HepG2 (cell line): ENCODE data around the gene ANKRD31. TPM values are rescaled to one million over a fixed set of nuclear protein-coding genes. Genes with fewer than 3 reads are reported as not detected.

Experiments
- ATAC-seq: fragments of 200-7000 bp; cut with Tn5 transposase; 3 replicates; pipeline ENCODE4 v1.9.1; 2020; ENCODE audit warnings: mild to moderate bottlenecking, moderate library complexity
- BruUV-seq: library from RNA; stranded (reverse); fragments of 400-500 nt; replicated peaks from 2 replicates; lab custom pipeline; 2021; lab: Mats Ljungman, UMichigan
- CTCF ChIA-PET: fragments of 300-600 bp; formaldehyde crosslinking; extraction: SDS; loops from one replicate; lab custom pipeline; 2021; ENCODE audit warnings: low total read pairs, inconsistent platforms, low intra/inter-chr PET ratio; lab: Yijun Ruan, JAX
- POLR2A ChIA-PET: fragments of 350-600 bp; sonication (Branson Sonifier 250); formaldehyde crosslinking; loops from one replicate; lab custom pipeline; 2020; ENCODE audit warnings: antibody characterized with exemption, inconsistent platforms; lab: Yijun Ruan, JAX
- DNase-seq: peaks from one replicate; pipeline ENCODE4 v3.0.0-alpha.2; 2015; ENCODE audit warnings: low spot score
- FAIRE-seq: peaks from 3 replicates; lab custom pipeline; 2011; peaks lifted over from hg19 to GRCh38; lab: Jason Lieb, UNC
- H2AFZ ChIP-seq: one replicate; pipeline ENCODE4 v1.6.1; 2011; ENCODE audit warnings: low read length, inconsistent platforms
- H3K27ac ChIP-seq: fragments of 300-600 bp; 3 replicates; pipeline ENCODE4 v1.8.0; 2011; ENCODE audit warnings: mixed run types, mild to moderate bottlenecking, mixed read lengths, low read length, inconsistent platforms; ENCODE audit not compliant: insufficient read depth; ENCODE audit errors: extremely low read length
- H3K27me3 ChIP-seq, 2 experiments: fragments of 200-600 bp in 1 of 2; 2 replicates in 1 of 2; 3 replicates in 1 of 2; pipeline versions ENCODE4 v1.6.0 to v1.8.0; 2011; ENCODE audit warnings: low read length in 2 of 2, mild to moderate bottlenecking in 2 of 2, moderate library complexity in 2 of 2, inconsistent platforms in 1 of 2; ENCODE audit not compliant: insufficient read depth in 2 of 2, control insufficient read depth in 1 of 2
- H3K36me3 ChIP-seq, 2 experiments: fragments of 200-600 bp in 1 of 2; replicated peaks in 1 of 2; 2 replicates in 1 of 2; 3 replicates in 1 of 2; pipeline versions ENCODE4 v1.5.1 to v1.8.0; 2011; ENCODE audit warnings: low read length in 2 of 2, inconsistent platforms in 1 of 2; ENCODE audit not compliant: insufficient read depth in 2 of 2, control insufficient read depth in 1 of 2
- H3K4me1 ChIP-seq: 2 replicates; pipeline ENCODE4 v1.5.1; 2012; ENCODE audit warnings: low read length, inconsistent platforms; ENCODE audit not compliant: insufficient read depth
- H3K4me2 ChIP-seq: 2 replicates; pipeline ENCODE4 v1.6.0; 2011; ENCODE audit warnings: low read depth, low read length, inconsistent platforms
- H3K4me3 ChIP-seq, 3 experiments: fragments of 200-600 bp in 1 of 3; sonication (generic), shearing (Covaris generic) in 1 of 3; replicated peaks in 1 of 3; 2 replicates each; pipeline ENCODE4 v1.5.1; 2011 to 2016; ENCODE audit warnings: low read length in 3 of 3, inconsistent platforms in 2 of 3, low read depth in 2 of 3, mild to moderate bottlenecking in 2 of 3, control low read depth in 1 of 3, mixed read lengths in 1 of 3; ENCODE audit not compliant: insufficient read depth in 1 of 3
- H3K79me2 ChIP-seq: one replicate; pipeline ENCODE4 v1.6.1; 2011; ENCODE audit warnings: low read length, inconsistent platforms; ENCODE audit not compliant: insufficient read depth
- H3K9ac ChIP-seq: 2 replicates; pipeline ENCODE4 v1.6.0; 2011; ENCODE audit warnings: mild to moderate bottlenecking, low read depth, low read length, inconsistent platforms; ENCODE audit not compliant: insufficient read depth
- H3K9me3 ChIP-seq: 2 replicates; pipeline ENCODE4 v1.5.1; 2012; ENCODE audit warnings: mild to moderate bottlenecking, low read length
- H4K20me1 ChIP-seq: 2 replicates; pipeline ENCODE4 v1.6.0; 2011; ENCODE audit warnings: inconsistent platforms, mild to moderate bottlenecking, low read length, moderate library complexity; ENCODE audit not compliant: insufficient read depth
- EED ChIP-seq: sonication (generic); formaldehyde crosslinking; IDR thresholded peaks from 2 replicates; pipeline ENCODE4 v1.5.0; 2020; ENCODE audit warnings: mild to moderate bottlenecking, missing genetic modification reagents
- ETV5 ChIP-seq: IDR thresholded peaks from 2 replicates; pipeline ENCODE4 v1.6.1; 2018; ENCODE audit warnings: missing biosample characterization, missing genetic modification reagents, inconsistent platforms, borderline replicate concordance
- HIVEP1 ChIP-seq: sonication (generic); formaldehyde crosslinking; IDR thresholded peaks from 2 replicates; pipeline ENCODE4 v1.4.0; 2020; ENCODE audit warnings: mild to moderate bottlenecking, missing genetic modification reagents
- MBD4 ChIP-seq: IDR thresholded peaks from 2 replicates; pipeline ENCODE4 v1.6.1; 2012; ENCODE audit warnings: low read length, inconsistent platforms, borderline replicate concordance
- MNT ChIP-seq: fragments of 450-650 bp; IDR thresholded peaks from 2 replicates; pipeline ENCODE4 v1.6.1; 2016
- NFE2L1 ChIP-seq: sonication (generic); formaldehyde crosslinking; IDR thresholded peaks from 2 replicates; pipeline ENCODE4 v1.4.0; 2020; ENCODE audit warnings: missing genetic modification reagents, mild to moderate bottlenecking, borderline replicate concordance
- NKX3-1 ChIP-seq: sonication (generic); formaldehyde crosslinking; IDR thresholded peaks from 2 replicates; pipeline ENCODE4 v1.5.0; 2020; ENCODE audit warnings: missing genetic modification reagents
- ZGPAT ChIP-seq: IDR thresholded peaks from 2 replicates; pipeline ENCODE4 v1.6.1; 2016; ENCODE audit warnings: mild to moderate bottlenecking
- ZHX2 ChIP-seq, 2 experiments: sonication (generic) in 1 of 2; formaldehyde crosslinking in 1 of 2; IDR thresholded peaks; 2 replicates each; pipeline versions ENCODE4 v1.6.1 to v1.9.0; 2014 to 2022; ENCODE audit warnings: antibody characterized with exemption in 1 of 2, borderline replicate concordance in 1 of 2, inconsistent platforms in 1 of 2, low read depth in 1 of 2, missing genetic modification reagents in 1 of 2
- ZKSCAN8 ChIP-seq: IDR thresholded peaks from 2 replicates; pipeline ENCODE4 v1.6.1; 2016; ENCODE audit warnings: borderline replicate concordance, missing genetic modification reagents, missing compliant biosample characterization
- ZNF263 ChIP-seq: sonication (generic); formaldehyde crosslinking; IDR thresholded peaks from 2 replicates; pipeline ENCODE4 v1.4.0; 2020; ENCODE audit warnings: missing genetic modification reagents
- ZNF567 ChIP-seq: sonication (generic); formaldehyde crosslinking; IDR thresholded peaks from 2 replicates; pipeline ENCODE4 v1.8.1; 2023; ENCODE audit warnings: mild to moderate bottlenecking, missing genetic modification reagents, borderline replicate concordance
- ZNF784 ChIP-seq: sonication (generic); formaldehyde crosslinking; IDR thresholded peaks from 2 replicates; pipeline ENCODE4 v1.5.1; 2020; ENCODE audit warnings: missing genetic modification reagents, mild to moderate bottlenecking, borderline replicate concordance
- ZSCAN12 ChIP-seq: sonication (generic); formaldehyde crosslinking; IDR thresholded peaks from 2 replicates; pipeline ENCODE4 v1.9.0; 2021; ENCODE audit warnings: mild to moderate bottlenecking, missing genetic modification reagents
- ZZZ3 ChIP-seq: sonication (generic); formaldehyde crosslinking; IDR thresholded peaks from 2 replicates; pipeline ENCODE4 v1.4.0; 2020; ENCODE audit warnings: missing genetic modification reagents, mild to moderate bottlenecking, borderline replicate concordance
- WGBS: methylation state at CpG from one replicate; pipeline ENCODE4 v1.1.6; 2017; ENCODE audit warnings: low lambda C conversion rate; 5-methylcytosine and 5-hydroxymethylcytosine counted together
- in situ Hi-C: cut with HindIII; loops from 2 replicates; pipeline ENCODE4 v1.10.0; 2017; ENCODE audit warnings: low pct_unique_long_range_greater_than_20kb; ENCODE audit not compliant: extremely low pct_ligation_motif_present
- intact Hi-C: fragments of 100-400 bp; cut with micrococcal nuclease; formaldehyde crosslinking; loops from one replicate; pipeline ENCODE4 v1.10.0; 2022; ENCODE audit not compliant: unreplicated experiment
- polyA plus RNA-seq, 8 experiments: library from polyadenylated mRNA; depleted of rRNA in 3 of 8; stranded (reverse) in 7 of 8; unstranded in 1 of 8; fragments of >200 nt; fragmentation: Illumina TruSeq in 4 of 8; extraction: Trizol in 4 of 8; gene quantifications; 2 replicates each; pipeline versions ENCODE4 v1.2.1 to v1.2.3, GENCODE V29; 2011 to 2016; ENCODE audit warnings: low read depth in 4 of 8, missing spikeins in 1 of 8, mixed read lengths in 1 of 8; ENCODE audit not compliant: insufficient read depth in 1 of 8
- total RNA-seq, 5 experiments: library from RNA; depleted of rRNA; stranded (reverse); fragments of >200 nt; fragmentation: Illumina TruSeq; extraction: Trizol; gene quantifications; 2 replicates each; pipeline ENCODE4 v1.2.3, GENCODE V29; 2016; ENCODE audit warnings: low read depth in 1 of 5

Gene ANKRD31
- total and polyA plus RNA-seq, 2 of the 13 experiments (the other 11 are each of a cell fraction or from before 2014, with no cell fraction given), result 0.01 to 0.09 TPM

GRCh38 chr5:75286211-75286773 is 49.6 kb upstream of the ANKRD31 start:
- no peak overlapping the region for H3K4me3 ChIP-seq
- BruUV-seq, result no TSS peak
- no peak for TF ChIP-seq HIVEP1 (CRISPR knock-in tag)
- TF ChIP-seq MNT, result no peak
- TF ChIP-seq ZSCAN12, result no peak
- TF ChIP-seq ZGPAT (CRISPR knock-in tag), result no peak
- TF ChIP-seq ZHX2 (IDR thresholded peaks at IDR 0.05; ENCODE audit: low read depth), result no peak
- no peak for TF ChIP-seq ZHX2 (CRISPR knock-in tag; IDR thresholded peaks at IDR 0.05; ENCODE audit: borderline replicate concordance)
- no peak for TF ChIP-seq ETV5
- TF ChIP-seq ZZZ3 (CRISPR knock-in tag), result no peak
- no peak for TF ChIP-seq MBD4
- no peak for TF ChIP-seq ZNF567 (CRISPR knock-in tag)
- no peak for TF ChIP-seq ZNF263
- TF ChIP-seq EED (CRISPR knock-in tag), result no peak
- no peak for TF ChIP-seq NKX3-1
- no peak for TF ChIP-seq ZNF784 (CRISPR knock-in tag)
- no peak for TF ChIP-seq NFE2L1
- no peak for TF ChIP-seq ZKSCAN8 (CRISPR knock-in tag)
- TF ChIP-seq, all 625 proteins: peak for 0
- 59% methylated on average over 3 of the region's 3 CpGs for WGBS
- ATAC-seq, result no peak
- Histone ChIP-seq H3K27ac (no peak overlapping the region), H2AFZ (no peak overlapping the region), H3K27me3 (no peaks in the 10 kb centered on the region; a peak in 2 of 5 replicates), H3K36me3 (no peaks in the 10 kb centered on the region), H3K4me2 (no peak overlapping the region), H3K4me1 (peaks cover 10% of the 10 kb centered on the region; the same call in 1 of the 2 replicates), H3K79me2 (no peaks in the 10 kb centered on the region), H3K9me3 (peaks cover 2% of the 10 kb centered on the region; the same call in 1 of the 2 replicates), H3K9ac (no peak overlapping the region), H4K20me1 (no peaks in the 10 kb centered on the region)
- intact Hi-C loops, result no loop called here
- ChIA-PET CTCF (no interaction called here), POLR2A (no interaction called here)
- no peak for DNase-seq
- in situ Hi-C loops, result no loop called here
- FAIRE-seq, result no peak
